Fibroblast of villous mesenchyme (primary cell): ENCODE results near the gene FHOD3. TPM values are rescaled to one million over a fixed set of nuclear protein-coding genes. Genes with fewer than 3 reads are reported as not detected.

ENCODE experiments used
- DNase-seq: peaks from one replicate; pipeline ENCODE4 v3.0.0-alpha.2; 2010; ENCODE audit warnings: low read depth
- H3K4me3 ChIP-seq: 2 replicates; pipeline ENCODE4 v1.5.1; 2011; ENCODE audit warnings: low read depth, mild to moderate bottlenecking, low read length
- total RNA-seq: library from RNA; depleted of rRNA; stranded (reverse); fragments of >200 nt; gene quantifications from 2 replicates; pipeline ENCODE4 v1.2.3, GENCODE V29; 2012
- TF ChIP-seq, protein P1 (sequence below): IDR thresholded peaks from 2 replicates; pipeline ENCODE4 v1.5.1; 2012; ENCODE audit warnings: low read depth, mild to moderate bottlenecking, low read length; ENCODE audit not compliant: insufficient read depth

The FHOD3 gene
- total RNA-seq, 1 donor = 5.2 TPM

- TF ChIP-seq, protein P1, sequence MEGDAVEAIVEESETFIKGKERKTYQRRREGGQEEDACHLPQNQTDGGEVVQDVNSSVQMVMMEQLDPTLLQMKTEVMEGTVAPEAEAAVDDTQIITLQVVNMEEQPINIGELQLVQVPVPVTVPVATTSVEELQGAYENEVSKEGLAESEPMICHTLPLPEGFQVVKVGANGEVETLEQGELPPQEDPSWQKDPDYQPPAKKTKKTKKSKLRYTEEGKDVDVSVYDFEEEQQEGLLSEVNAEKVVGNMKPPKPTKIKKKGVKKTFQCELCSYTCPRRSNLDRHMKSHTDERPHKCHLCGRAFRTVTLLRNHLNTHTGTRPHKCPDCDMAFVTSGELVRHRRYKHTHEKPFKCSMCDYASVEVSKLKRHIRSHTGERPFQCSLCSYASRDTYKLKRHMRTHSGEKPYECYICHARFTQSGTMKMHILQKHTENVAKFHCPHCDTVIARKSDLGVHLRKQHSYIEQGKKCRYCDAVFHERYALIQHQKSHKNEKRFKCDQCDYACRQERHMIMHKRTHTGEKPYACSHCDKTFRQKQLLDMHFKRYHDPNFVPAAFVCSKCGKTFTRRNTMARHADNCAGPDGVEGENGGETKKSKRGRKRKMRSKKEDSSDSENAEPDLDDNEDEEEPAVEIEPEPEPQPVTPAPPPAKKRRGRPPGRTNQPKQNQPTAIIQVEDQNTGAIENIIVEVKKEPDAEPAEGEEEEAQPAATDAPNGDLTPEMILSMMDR = no peak
- DNase-seq = peak; percentile 66
- no peak overlapping the region for H3K4me3 ChIP-seq
These were observed 474.8 kb downstream of the FHOD3 start for GRCh38 chr18:36772241-36772723.

DNA sequence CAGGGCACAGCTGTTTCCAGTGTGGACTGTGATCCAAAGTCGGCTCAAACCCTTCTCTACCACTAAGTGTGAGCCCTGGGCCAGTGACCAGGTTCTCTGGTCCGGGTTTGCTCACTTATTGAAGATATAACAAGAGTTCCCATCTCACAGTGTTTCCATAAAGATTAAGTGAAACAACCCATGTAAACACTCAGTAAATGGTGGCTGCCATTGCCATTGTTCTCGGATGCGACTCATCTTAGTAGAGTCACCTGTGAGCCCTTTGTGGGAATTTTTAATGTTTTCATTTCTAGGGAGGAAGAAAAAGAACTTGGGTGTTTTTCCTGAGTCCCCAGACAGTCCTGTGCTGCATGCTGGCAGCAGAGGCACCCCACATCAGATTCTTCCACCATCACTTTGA, 477.9 kb downstream of the FHOD3 start:
- TF ChIP-seq, protein P1 = no peak
- DNase-seq = no peak
- no peak overlapping the region for H3K4me3 ChIP-seq

DNA sequence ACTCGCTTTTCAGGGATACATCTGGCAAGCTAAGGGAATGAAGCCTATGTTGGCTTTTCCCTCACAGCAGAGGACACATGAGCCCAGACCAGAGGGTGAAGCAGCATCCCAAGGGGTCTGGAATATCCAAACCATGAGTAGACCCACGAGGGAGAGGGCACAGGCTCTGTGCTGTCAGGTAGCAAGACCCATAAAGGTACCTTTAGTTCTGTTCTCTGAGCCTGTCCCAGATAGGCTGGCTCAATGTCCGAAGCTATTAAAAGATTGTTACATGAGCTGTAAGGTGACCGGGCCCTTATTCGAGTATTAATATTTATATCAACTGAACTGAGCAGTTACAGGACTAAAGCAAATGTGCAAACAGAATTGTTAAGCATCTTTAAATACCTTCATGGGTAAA, 479.1 kb downstream of the FHOD3 start:
- no peak for DNase-seq
- H3K4me3 ChIP-seq = no peak overlapping the region
- TF ChIP-seq, protein P1 = no peak

GRCh38 chr18:36777566-36777965, 480.1 kb downstream of the FHOD3 start:
- no peak overlapping the region for H3K4me3 ChIP-seq
- no peak for DNase-seq
- TF ChIP-seq, protein P1 = no peak

DNA sequence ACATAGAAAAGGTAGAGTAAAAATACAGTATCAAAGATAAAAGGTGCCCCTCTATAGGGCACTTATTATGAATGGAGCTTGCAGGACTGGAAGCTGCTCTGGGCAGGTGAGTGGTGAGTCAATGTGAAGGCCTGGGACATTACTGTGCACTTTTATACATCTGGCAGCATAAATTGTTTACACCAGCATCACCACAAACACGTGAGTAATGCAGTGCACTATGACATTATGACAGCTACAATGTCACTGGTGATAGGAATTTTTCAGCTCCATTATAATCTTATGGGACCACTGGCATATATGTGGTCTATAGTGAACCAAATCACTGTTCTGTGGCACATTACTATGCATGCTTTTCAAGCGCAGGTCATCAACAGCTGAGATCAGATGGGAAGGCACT, 483.2 kb downstream of the FHOD3 start:
- H3K4me3 ChIP-seq = no peak overlapping the region
- TF ChIP-seq, protein P1 = no peak
- peak; percentile 39 for DNase-seq

DNA sequence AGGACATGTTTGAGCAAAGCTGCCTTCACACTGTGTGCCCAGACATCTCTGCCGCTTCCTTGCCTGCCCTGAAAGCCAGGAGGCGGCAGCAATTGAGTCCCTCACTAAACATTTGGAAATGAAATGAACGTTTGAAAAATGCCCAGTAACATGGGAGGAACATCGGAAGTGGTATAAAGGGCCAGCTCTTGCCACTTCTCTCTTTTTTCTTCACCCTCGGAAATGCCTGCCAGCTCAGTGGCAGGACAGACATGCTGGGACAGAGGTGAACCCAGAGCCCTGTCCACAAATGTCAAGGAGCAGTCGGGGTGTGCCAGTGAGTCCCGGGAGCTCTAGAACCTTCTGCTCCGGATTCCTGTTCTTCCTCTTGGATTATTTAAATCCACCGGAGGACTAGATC, 485.2 kb downstream of the FHOD3 start:
- no peak overlapping the region for H3K4me3 ChIP-seq
- TF ChIP-seq, protein P1 = no peak
- no peak for DNase-seq

DNA sequence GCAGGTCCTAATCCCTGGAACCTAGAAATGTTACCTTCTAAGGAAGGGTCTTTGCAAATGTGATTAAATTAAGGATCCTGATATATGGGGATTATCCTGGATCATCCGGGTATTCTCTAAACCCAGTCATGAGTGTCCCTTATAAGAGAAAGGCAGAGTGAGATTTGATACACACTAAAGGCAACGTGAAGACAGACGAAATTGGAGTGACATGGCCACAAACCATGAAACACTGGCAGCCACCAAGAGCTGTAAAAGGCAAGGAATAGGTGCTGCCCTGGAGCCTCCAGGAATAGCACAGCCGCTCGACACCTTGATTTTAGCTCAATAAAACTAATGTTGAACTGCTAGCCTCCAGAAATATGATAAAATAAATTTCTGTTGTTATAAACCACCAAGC, 486.3 kb downstream of the FHOD3 start:
- no peak overlapping the region for H3K4me3 ChIP-seq
- TF ChIP-seq, protein P1 = no peak
- DNase-seq = no peak
